Ishikawa (cell line): ENCODE results near the gene UAP1L1.

Source experiments
- CEBPB ChIP-seq: IDR thresholded peaks from 2 replicates; pipeline ENCODE4 v1.6.1; 2012
- CREB1 ChIP-seq: IDR thresholded peaks from 2 replicates; pipeline ENCODE4 v1.6.1; 2012; ENCODE audit warnings: low read depth
- EGR1 ChIP-seq: IDR thresholded peaks from 2 replicates; pipeline ENCODE4 v1.6.1; 2012
- EP300 ChIP-seq: IDR thresholded peaks from 2 replicates; pipeline ENCODE4 v1.6.1; 2012; ENCODE audit warnings: borderline replicate concordance
- RAD21 ChIP-seq: IDR thresholded peaks from 2 replicates; pipeline ENCODE4 v1.6.1; 2012; ENCODE audit warnings: low read depth
- REST ChIP-seq: IDR thresholded peaks from 2 replicates; pipeline ENCODE4 v1.6.1; 2012; ENCODE audit warnings: low read depth, mild to moderate bottlenecking
- TAF1 ChIP-seq: IDR thresholded peaks from 2 replicates; pipeline ENCODE4 v1.6.1; 2012; ENCODE audit warnings: low read depth, mild to moderate bottlenecking
- TCF12 ChIP-seq: IDR thresholded peaks from 2 replicates; pipeline ENCODE4 v1.6.1; 2012; ENCODE audit warnings: low read depth
- USF1 ChIP-seq: IDR thresholded peaks from 2 replicates; pipeline ENCODE4 v1.6.1; 2012
- YY1 ChIP-seq: IDR thresholded peaks from 2 replicates; pipeline ENCODE4 v1.6.1; 2012; ENCODE audit warnings: low read depth
- TF ChIP-seq, protein P1 (sequence below): IDR thresholded peaks from 2 replicates; pipeline ENCODE4 v1.6.1; 2012

GRCh38 chr9:137109250-137110146 is 32.2 kb downstream of the UAP1L1 start:
- TF ChIP-seq, protein P1, sequence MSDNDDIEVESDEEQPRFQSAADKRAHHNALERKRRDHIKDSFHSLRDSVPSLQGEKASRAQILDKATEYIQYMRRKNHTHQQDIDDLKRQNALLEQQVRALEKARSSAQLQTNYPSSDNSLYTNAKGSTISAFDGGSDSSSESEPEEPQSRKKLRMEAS: no peak
- TF ChIP-seq USF1: no peak
- TF ChIP-seq EP300: no peak
- no peak for TF ChIP-seq CREB1
- TF ChIP-seq TAF1: no peak
- no peak for TF ChIP-seq RAD21
- TF ChIP-seq EGR1: no peak
- TF ChIP-seq TCF12: no peak
- no peak for TF ChIP-seq REST
- no peak for TF ChIP-seq CEBPB
- no peak for TF ChIP-seq YY1
